GM12865 (cell line): ENCODE results near the gene LHPP.

ENCODE experiments used
- DNase-seq: peaks from one replicate; pipeline ENCODE4 v3.0.0; 2010; ENCODE audit warnings: low read depth
- H3K4me3 ChIP-seq: 2 replicates; pipeline ENCODE4 v1.5.1; 2011; ENCODE audit warnings: mild to moderate bottlenecking, low read depth, low read length, control low read depth
- CTCF ChIP-seq: IDR thresholded peaks from 2 replicates; pipeline ENCODE4 v1.5.1; 2011; ENCODE audit warnings: low read length, control low read depth, low read depth, inconsistent platforms; ENCODE audit not compliant: insufficient read depth; ENCODE audit errors: missing control alignments

The LHPP gene

DNA sequence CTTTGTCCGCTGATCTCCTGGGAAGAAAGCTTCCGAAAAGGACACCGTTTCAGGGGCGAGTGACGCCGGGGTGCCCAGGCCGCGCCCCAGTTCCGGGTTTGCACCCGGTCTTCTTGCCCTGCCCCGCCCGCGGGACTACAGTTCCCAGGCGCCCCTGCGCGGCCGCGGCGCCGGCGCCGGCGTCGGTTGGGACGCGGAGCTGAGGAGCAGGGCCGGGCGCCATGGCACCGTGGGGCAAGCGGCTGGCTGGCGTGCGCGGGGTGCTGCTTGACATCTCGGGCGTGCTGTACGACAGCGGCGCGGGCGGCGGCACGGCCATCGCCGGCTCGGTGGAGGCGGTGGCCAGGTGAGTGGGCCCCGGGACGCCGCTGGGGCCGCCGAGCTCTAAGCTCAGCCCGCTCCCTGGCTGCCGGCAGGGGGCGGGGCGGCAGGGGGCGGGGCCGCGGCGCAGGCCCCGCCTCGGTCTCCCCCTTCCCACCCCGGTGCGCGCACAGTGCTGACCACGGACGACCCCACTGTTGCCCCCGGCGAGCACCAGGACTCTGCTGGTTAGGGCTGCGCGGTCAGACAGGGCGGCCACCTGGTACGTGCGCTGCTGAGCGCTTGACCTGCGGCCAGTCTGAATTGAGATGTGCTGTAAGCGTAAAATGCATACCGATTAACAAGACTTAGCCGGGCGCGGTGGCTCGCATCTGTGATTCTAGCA is at the start of gene LHPP:
LHPP (plus strand) TSS at position 182 of the 706 bp plus-strand sequence; CDS start at position 222, 40 bp downstream.
- peak; percentile 88 for DNase-seq
- peak within 1 kb of the TSS; percentile 79 for H3K4me3 ChIP-seq
- TF ChIP-seq CTCF, result no peak

- H3K4me3 ChIP-seq, result no peak overlapping the region
- TF ChIP-seq CTCF, result no peak
- no peak for DNase-seq
Measured at GRCh38 chr10:124414076-124414475, 47.5 kb upstream of the LHPP start.

- no peak for TF ChIP-seq CTCF
- H3K4me3 ChIP-seq, result no peak overlapping the region
- no peak for DNase-seq
Measured at GRCh38 chr10:124415210-124415609, 46.4 kb upstream of the LHPP start.

DNA sequence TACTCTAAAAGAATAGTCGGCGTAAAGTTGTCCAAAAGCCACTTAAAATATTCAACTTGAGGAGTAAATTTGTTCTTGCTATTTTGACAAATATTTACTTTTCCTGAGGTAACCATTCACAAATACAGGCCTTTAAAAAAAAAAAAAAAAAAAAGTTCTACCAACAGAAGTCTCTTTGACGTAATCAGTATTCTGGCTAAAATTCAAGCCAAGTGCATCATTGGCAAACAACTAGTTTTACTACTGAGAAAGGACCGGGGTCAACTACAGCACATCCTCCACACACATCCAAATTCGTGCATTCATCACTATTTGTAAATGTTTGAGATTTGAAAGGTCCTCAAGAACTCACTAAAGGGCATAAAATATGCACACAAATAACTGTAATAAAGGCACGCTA is 44.9 kb upstream of the LHPP start:
- no peak for TF ChIP-seq CTCF

DNA sequence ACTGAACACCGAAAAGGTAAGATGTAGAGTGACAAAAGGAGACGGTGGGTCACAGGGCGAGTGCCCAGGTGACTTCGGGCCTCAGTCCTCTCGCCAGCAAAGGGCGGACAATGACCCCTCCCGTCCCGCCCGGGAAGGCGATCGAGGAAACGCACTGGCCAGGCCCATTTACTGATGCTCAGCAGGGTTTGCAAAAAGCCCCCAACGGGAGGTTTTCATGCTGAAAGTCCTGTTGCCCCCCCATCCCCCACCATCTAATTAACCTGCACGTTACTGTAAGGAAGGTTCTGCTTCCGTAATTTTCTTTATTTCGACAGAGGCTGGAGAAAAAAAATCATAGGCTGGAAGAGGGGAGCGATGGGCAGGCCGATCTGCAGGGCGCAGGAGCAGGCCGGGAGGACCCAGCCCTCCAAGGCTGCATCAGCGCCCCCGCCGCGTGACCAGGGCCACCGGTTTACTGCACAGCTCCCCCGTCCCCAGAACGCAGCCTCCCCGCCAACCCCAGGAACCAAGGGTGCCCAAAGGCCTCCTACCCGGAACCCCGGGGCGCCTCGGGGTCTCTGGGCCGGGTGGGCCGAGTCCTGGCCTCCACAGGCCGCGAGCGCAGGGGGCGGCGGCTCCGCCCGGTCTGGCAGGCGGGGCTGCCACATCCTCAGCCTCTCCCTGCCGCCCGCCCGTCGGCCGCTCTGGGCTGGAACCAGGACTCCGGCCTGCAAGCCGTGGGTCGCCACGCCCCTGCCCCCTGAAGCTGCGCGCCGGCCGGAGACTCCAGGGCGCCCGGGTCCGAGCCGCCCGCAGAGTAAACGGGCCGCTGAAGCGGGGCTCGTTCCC is 43.5 kb upstream of the LHPP start:
- no peak for TF ChIP-seq CTCF
- peak; percentile 8 for DNase-seq

More for the DNA sequence above, 44.9 kb upstream of the LHPP start:
- H3K4me3 ChIP-seq, result no peak overlapping the region
- no peak for DNase-seq

DNA sequence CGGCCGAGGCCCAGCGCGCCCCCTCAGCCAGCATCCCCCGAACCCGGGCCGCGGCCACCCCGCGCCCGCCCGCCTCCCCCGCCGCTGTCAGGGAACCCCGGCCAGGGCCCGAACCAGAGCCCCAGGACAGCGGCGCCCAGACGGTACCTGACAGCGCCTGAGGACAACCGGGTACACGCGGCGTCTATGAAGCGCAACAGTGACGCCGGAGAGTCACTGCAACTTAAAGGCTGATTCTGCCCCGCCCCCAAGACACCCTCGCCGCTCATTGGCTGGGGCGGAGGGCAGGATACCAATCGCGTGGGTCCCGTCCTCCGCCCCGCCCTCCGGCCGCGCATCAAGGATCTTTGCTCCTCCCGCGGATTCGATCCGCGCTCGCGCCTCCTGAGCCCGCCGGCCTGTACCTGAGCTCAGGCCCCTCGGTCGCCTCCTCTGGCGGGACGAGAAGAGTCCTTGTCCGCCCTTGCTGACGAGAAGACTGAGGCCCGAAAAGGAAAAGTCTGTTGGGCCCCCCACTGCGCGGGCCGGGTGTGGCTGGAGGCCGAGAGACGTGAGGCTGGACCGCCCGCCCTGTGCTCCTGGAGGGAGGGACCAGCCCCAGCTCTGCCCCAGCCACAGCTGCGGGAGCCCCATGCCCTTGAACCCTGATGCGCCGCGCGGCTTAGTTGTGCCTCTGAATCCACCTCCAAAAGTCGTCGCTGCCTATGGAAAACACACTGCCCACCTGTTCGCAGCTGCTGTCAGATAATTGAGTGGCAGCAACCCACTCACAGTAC is 42.7 kb upstream of the LHPP start, which contains the start of gene OAT:
OAT (minus strand) TSS at position 198 of the 776 bp plus-strand sequence. CDS start 6,752 bp downstream, outside the sequence.
- peak within 1 kb of the TSS; percentile 19; the same call in 1 of the 2 replicates for H3K4me3 ChIP-seq
- TF ChIP-seq CTCF, result no peak
- peak; percentile 89 for DNase-seq

More for the DNA sequence above, 43.5 kb upstream of the LHPP start:
- H3K4me3 ChIP-seq, result peak overlapping the region; percentile 19; the same call in 1 of the 2 replicates
